Fibroblast of skin of back (primary cell): ENCODE measurements around the gene ENGASE.

Experiments used
- DNase-seq: peaks from one replicate; pipeline ENCODE4 v3.0.0-alpha.2; 2013

Gene ENGASE

GRCh38 chr17:79081571-79082276 is 7.1 kb downstream of the ENGASE start:
- DNase-seq: no peak

DNA sequence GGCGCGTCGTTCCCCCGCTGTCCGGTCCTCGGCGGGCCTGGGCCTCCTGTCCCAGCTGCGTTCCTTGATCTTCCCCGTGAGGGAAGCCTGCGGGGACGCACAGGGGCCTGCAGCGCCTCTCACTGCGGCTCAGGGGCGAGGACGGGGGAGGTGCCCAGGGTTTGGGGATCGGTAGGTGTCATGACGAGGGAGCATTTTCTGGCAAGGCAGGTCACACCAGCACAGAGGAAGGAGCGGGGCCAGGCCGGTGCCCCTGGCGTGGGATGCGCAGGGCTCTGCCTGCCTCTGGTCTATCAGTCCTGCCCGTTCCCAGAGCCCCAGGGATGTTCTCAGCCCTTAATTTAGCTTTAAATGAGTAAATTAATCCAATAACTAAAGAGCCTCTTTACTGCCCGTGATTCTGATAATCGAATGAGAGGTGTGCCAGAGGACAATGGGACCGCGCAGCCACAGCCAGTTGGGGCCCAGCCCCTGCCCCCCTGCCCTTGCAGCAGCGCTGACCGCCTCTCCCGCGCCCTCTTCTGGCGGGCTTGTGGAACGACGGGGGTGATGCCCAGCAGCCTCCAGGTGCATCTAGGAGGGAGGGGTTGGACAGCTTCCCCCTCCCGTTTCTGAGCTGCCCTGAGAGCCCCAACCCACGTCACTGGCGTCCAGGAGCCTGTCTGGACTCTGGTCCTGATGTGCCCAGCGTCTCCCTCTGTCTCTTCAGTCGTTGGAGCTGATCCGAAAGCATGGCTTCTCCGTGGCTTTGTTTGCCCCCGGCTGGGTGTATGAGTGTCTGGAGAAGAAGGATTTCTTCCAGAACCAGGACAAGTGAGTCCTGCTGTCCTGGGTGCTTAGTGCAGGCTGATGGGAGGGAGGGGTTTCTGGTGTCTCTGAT is 7.9 kb downstream of the ENGASE start:
- DNase-seq: peak; percentile 24

DNA sequence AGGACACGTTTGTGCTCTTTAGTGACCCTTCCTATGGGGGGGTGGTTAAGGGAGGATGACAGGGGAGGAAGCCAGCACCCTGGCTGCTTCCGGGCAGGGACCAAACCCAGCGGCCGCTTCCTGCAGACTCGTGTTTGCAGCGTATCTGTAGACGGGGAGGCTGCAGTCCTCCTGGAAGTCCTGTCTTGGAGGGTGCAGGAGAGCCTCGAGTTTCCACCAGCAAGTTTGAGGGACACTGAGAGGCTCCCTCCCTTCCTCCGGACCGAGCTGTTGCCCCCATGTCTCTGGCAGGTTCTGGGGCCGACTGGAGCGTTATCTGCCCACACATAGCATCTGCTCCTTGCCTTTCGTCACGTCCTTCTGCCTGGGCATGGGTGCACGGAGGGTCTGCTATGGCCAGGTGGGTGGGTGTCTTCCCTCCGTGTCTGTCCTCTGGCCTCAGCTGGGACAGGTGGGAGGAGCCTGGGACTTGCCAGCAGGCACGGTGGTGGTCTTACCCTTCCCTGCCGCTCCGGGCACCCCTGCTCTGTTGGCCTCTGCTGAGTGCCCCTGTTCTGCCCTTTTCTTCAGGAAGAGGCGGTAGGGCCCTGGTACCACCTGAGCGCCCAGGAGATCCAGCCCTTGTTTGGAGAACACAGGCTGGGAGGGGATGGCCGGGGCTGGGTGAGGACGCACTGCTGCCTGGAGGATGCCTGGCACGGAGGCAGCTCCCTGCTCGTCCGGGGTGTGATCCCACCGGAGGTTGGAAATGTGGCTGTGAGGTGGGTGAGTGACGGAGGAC is 8.8 kb downstream of the ENGASE start:
- DNase-seq: no peak

GRCh38 chr17:79084291-79085153 is 9.9 kb downstream of the ENGASE start:
- DNase-seq: no peak

- no peak for DNase-seq
Observed at GRCh38 chr17:79085154-79085920, 10.7 kb downstream of the ENGASE start.

- DNase-seq: no peak
Observed at GRCh38 chr17:79085921-79086551, 11.4 kb downstream of the ENGASE start.

- no peak for DNase-seq
Observed at GRCh38 chr17:79086609-79087427, 12.2 kb downstream of the ENGASE start.

GRCh38 chr17:79087428-79088143 is 13.0 kb downstream of the ENGASE start:
- peak; percentile 44 for DNase-seq

DNA sequence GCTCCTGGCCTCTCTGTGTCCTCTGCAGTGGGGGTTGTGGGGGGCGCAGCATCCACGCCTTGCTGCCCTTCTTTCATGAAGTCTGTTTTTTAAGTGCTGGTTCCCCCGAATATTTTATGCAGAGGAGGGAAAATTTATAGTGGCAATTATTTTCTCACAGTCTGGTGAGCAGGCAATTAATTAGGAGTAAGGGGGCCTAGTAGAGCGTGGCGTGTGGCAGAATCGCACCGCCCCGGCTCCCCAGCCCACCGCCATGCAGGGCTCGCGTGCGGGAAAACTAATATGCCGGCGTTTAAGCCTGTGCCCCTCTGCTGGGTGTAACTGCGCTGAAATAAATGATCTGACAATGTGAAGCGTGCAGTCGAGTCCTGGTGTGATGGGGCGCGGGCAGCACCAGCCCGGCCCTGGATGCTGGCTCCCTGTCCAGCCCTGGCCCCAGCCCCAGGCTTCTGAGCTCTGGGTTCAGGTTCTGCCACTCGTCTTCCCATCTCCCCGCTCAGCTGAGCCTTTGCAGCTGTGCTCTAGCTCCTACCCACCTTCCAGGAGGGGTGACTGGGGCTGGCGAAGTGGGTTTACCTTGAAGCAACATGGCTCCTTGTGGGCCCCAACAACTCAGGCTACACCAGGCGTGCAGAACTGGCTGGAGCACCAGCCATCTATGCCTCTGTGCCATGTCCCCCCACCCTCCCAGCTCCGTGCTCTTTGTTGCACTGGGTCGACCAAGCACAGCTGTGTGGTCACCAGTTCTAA is 13.8 kb downstream of the ENGASE start:
- no peak for DNase-seq

DNA sequence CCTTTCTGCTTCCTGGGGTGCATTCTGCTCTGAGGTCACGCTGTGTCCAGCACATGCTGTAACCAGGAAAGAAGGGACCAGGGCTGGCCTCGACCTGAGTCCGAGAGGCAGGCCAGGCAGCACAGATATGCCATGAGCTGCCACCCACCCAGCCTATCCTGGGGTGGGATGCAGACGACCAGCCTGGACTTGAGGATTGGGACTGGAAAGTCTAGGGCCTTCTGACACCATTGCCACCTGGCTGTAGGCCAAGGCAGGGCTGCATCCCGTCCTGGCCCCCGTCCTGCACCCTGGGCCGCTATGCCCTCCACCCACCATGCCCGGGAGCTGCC is 14.3 kb downstream of the ENGASE start:
- DNase-seq: no peak

DNA sequence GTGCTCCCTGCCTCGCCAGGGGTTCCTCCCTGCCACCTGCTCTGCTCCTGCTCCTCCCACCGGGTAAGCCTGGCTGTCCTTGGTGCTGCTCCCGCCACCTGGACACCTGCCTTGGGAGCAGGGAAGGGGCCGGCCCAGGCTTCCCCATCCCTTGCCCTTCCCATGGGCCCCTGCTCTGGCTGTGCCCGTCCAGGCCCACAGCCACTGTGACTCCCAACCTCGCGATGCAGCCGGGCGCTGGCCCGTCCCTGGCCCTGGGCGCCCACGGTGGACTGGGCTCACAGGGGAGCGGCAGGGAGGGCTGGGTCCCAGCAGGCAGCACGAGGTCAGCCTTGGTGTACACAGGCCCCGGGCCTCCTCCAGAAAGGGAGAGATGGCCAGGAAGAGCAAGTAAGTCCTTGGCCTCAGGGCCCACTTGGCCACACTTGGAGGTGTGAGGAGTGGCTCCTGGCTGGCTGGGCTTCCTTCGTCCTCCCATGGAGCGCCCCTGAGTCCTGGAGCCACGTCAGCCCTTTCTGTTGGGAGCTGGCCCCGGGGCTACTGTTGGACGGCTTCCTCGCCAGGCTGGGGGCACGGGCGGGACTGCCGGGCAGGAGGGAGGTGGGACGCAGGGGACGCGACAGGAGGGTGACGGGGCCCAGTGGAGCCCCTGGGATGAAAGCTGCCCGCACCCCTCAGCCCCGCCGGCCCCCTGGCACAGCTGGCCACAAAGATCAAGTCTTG is 15.3 kb downstream of the ENGASE start:
- DNase-seq: no peak

- DNase-seq: peak; percentile 16
Observed at GRCh38 chr17:79090443-79091225, 16.0 kb downstream of the ENGASE start.

GRCh38 chr17:79091226-79091670 is 16.6 kb downstream of the ENGASE start:
- DNase-seq: no peak

DNA sequence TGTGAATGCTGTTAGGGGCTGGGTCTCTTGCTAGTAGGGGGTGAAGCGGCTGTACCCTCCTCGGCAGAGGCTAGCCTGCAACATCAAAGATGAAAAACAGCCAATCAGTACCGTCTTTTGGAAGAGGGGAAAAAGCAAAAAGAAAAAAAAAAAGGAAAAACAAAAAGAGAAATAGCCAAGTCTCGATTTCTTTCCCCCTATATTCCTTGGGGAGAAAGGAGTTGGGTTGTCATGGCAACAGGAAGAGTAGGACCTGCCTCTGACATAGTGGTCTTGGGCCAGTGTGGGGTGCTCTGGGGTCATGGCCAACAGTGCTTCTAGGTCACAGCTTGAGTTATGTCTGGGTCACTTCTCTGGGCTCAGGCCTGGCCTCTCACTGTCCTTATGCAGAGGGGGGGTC is 17.9 kb downstream of the ENGASE start:
- no peak for DNase-seq

DNA sequence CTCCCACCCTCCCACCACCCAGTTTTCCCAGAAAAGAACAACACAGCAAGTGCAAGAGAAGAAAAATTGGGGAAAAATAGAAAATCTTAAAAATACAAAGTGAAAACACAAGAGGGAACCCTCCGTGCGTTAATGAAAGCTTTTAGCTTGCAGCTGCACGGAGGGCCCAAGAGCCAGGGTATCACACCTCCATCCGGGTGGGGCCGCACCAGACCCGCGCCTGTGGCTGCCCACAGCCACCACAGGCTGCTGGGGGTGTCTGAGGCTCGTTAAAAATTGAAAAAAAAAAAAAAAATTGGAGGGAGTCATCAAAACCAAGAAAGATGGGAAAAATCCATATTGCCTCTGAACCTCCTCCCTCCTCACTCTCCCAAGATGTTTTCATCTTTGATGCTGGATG is 18.6 kb downstream of the ENGASE start:
- no peak for DNase-seq

DNA sequence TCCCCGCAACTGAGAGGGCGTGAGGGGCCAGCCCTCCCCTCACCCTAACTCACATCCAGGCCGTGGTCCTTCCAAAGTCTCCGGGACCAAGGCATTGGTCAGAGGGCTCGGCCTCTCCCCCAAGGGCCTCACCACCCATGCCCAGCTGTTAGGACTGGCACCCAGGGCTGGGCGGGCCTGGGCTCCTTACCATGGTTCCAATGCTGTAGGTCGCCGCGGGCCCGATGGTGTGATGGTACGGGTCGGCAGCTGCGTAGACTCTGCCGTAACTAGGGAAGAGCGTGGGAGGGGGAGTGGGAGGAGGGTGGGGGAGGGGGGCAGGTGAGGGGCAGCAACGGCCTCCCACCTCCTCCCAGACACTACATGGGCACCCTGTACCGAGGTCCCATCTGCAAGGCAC is 19.6 kb downstream of the ENGASE start:
- no peak for DNase-seq
